ENCODE measurements around the gene TYW5.

- no peak for TF ChIP-seq CTCF (IDR thresholded peaks at IDR 0.05)
- no peak for TF ChIP-seq EP300 (IDR thresholded peaks at IDR 0.05)
These were observed 26.0 kb downstream of the TYW5 start for GRCh38 chr2:199929262-199929661.
